Left ventricle myocardium inferior (tissue), 1 donor: ENCODE measurements around the gene KRTAP5-6. TPM values are rescaled to one million over a fixed set of nuclear protein-coding genes. Genes with fewer than 3 reads are reported as not detected.

Source experiments
- DNase-seq: peaks from one replicate; pipeline ENCODE4 v3.0.0-alpha.2; 2020
- H3K27ac ChIP-seq: fragments of 200-600 bp; replicated peaks from 2 replicates; pipeline ENCODE4 v1.8.0; 2021
- H3K27me3 ChIP-seq: fragments of 200-600 bp; 2 replicates; pipeline ENCODE4 v1.8.0; 2021; ENCODE audit warnings: low read depth
- H3K36me3 ChIP-seq: fragments of 200-600 bp; 2 replicates; pipeline ENCODE4 v1.8.0; 2021
- H3K4me1 ChIP-seq: fragments of 200-600 bp; 2 replicates; pipeline ENCODE4 v1.8.0; 2021
- H3K4me3 ChIP-seq: fragments of 200-600 bp; 2 replicates; pipeline ENCODE4 v1.8.0; 2021; ENCODE audit warnings: mild to moderate bottlenecking, moderate library complexity
- H3K9me3 ChIP-seq: fragments of 200-600 bp; replicated peaks from 2 replicates; pipeline ENCODE4 v1.8.0; 2021
- CTCF ChIP-seq: fragments of 200-600 bp; IDR thresholded peaks from 2 replicates; pipeline ENCODE4 v1.8.0; 2021; ENCODE audit warnings: antibody characterized with exemption, mild to moderate bottlenecking, borderline replicate concordance
- intact Hi-C: fragments of 100-400 bp; cut with micrococcal nuclease; formaldehyde crosslinking; loops from one replicate; pipeline ENCODE4 v1.11.0; 2022
- total RNA-seq: library from RNA; stranded (reverse); fragmentation: NEBNext Ultra II Directional; extraction: Animal tissue kit (Norgen Biotek cat#: 25700); gene quantifications from one replicate; pipeline ENCODE4 v1.2.1, GENCODE V29; 2021
- donor health status: DM: no; HTN: yes; CAD: no; lungs with severe emphysema.

The KRTAP5-6 gene
- total RNA-seq, 1 donor from 2014 or later = not detected

DNA sequence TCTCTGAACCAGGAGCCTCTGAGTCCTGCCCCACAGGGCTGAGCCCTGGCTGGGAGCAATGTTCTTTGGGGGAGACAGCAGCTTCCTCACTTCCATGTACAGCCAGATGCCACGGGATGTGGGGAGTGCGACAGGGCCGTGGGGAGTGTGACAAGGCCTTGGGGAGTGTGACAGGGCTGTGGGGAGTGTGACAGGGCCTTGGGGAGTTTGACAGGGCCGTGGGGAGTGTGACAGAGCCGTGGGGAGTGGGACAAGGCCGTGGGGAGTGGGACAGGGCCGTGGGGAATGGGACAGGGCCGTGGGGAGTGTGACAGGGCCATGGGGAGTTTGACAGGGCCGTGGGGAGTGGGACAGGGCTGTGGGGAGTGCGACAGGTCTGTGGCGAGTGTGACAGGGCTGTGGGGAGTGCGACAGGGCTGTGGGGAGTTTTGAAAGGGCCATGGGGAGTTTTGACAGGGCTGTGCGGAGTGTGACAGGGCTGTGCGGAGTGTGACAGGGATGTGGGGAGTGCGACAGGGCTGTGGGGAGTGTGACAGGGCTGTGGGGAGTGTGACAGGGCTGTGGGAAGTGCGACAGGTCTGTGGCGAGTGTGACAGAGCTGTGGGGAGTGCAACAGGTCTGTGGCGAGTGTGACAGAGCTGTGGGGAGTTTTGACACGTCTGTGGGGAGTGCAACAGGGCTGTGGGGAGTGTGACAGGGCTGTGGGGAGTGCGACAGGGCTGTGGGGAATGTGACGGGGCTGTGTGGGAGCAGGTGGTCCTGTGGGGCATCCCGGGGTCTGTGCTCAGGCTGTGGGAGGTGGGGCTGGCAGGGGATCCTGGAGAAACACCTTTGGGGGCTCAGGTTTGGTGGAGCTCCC lies 6.6 kb upstream of the KRTAP5-6 start:
- Histone ChIP-seq H3K4me3 (no peak overlapping the region), H3K9me3 (no peaks in the 10 kb centered on the region), H3K4me1 (peaks cover 15% of the 10 kb centered on the region), H3K36me3 (no peaks in the 10 kb centered on the region), H3K27ac (no peak overlapping the region), H3K27me3 (peaks cover 22% of the 10 kb centered on the region)
- no peak for TF ChIP-seq CTCF
- intact Hi-C loops = loop anchor here (10.0 kb wide), 1 partner anchor 464 kb away; no protein-coding TSS in a partner anchor
- no peak for DNase-seq

DNA sequence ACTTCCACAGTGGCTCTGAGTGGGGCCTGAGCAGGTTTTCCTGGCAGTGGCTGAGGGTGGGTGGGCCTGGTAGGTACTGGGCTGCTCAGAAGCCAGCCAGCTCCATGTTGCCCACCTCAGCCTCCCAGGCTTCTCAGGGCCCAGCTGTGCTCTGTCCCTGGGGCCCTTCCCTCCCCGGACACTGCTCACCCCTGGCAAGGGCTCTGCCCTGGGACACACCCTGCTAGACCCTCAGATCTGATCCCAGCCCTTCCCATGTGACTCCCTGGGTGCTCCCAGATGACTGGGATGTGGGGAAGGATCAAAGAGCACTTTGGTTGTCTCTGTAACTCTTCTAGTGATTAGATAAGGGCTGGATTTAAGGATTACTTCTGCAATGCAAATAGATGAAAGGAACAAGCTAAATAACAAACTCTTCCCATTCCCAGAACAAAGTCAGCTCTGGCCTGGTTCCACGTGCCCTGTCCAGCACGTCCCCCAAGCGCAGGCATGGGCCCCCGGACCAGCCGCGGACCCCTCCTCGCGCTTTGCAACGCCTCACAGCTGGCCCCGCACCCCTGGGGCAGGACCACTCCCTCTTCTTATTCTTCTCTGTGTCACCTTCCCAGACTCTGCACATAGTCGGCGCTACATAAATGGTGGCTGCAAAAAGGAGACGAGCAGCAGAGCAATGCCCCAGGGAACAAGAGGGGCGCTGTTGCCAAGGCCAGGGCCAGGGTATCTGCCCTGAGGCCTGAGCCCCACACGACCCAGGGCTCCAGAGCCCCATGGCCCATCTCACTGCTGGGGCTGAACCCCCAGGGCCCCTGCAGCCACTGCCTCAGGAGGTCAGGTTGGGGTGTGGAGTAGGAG lies 5.7 kb upstream of the KRTAP5-6 start:
- Histone ChIP-seq H3K27me3 (peaks cover 20% of the 10 kb centered on the region), H3K4me1 (peaks cover 15% of the 10 kb centered on the region), H3K9me3 (no peaks in the 10 kb centered on the region), H3K27ac (no peak overlapping the region), H3K36me3 (no peaks in the 10 kb centered on the region), H3K4me3 (no peak overlapping the region)
- no peak for DNase-seq
- intact Hi-C loops = loop anchor here (10.0 kb wide), 1 partner anchor 464 kb away; no protein-coding TSS in a partner anchor
- TF ChIP-seq CTCF = no peak

GRCh38 chr11:1691878-1692707 lies 4.9 kb upstream of the KRTAP5-6 start:
- H3K27ac ChIP-seq = no peak overlapping the region
- no peaks in the 10 kb centered on the region for H3K36me3 ChIP-seq
- peaks cover 20% of the 10 kb centered on the region for H3K27me3 ChIP-seq
- peaks cover 15% of the 10 kb centered on the region for H3K4me1 ChIP-seq
- DNase-seq = no peak
- no peaks in the 10 kb centered on the region for H3K9me3 ChIP-seq
- intact Hi-C loops = loop anchor here (10.0 kb wide), 1 partner anchor 463 kb away; no protein-coding TSS in a partner anchor
- H3K4me3 ChIP-seq = no peak overlapping the region
- no peak for TF ChIP-seq CTCF

DNA sequence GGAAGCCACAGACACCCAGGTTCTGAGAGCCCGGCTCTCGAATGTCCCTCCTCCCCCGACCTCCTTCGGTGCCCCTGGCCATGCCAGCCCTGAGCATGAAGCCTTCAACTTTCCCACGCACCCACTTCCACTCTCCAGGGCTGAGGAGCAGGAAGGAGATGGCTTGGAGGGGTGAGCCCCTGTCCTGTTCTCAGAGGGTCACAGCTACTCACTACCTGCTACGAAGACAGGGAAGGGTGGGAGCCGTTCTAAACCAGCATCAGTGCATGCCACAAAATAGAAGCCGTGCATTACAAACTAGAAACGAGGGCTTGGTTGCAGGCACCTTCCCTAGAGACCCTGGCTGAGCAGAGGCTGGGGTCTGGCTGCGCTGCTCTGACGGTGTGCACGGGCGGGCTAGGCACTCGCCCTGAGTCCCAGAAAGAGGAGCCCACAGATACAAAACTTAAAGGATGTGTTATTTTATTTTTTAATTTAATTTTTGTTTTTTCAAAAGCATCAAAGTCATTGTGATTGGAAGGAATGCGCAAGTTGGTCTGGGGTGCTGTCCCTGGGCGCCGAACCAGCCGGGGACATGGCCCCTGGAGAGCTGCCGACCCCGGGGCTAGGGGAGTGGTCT lies 4.2 kb upstream of the KRTAP5-6 start:
- Histone ChIP-seq H3K27me3 (peaks cover 20% of the 10 kb centered on the region), H3K4me3 (peak overlapping the region; percentile 61), H3K4me1 (peaks cover 15% of the 10 kb centered on the region), H3K9me3 (no peaks in the 10 kb centered on the region), H3K27ac (no peak overlapping the region), H3K36me3 (no peaks in the 10 kb centered on the region)
- no peak for DNase-seq
- no peak for TF ChIP-seq CTCF
- intact Hi-C loops = loop anchor here (10.0 kb wide), 1 partner anchor 462 kb away; no protein-coding TSS in a partner anchor
